Endometrial microvascular endothelial cells (primary cell): ENCODE measurements around the gene CD247. TPM values are rescaled to one million over a fixed set of nuclear protein-coding genes. Genes with fewer than 3 reads are reported as not detected.

Source experiments
- in situ Hi-C: cut with HindIII; loops from 2 replicates; pipeline ENCODE4 v1.10.0; 2017; ENCODE audit warnings: low sequenced_read_pairs, low pct_unique_long_range_greater_than_20kb; ENCODE audit errors: inconsistent ontology term
- total RNA-seq: library from RNA; depleted of rRNA; stranded (reverse); fragments of >200 nt; gene quantifications from one replicate; pipeline ENCODE4 v1.2.3, GENCODE V29; 2015; ENCODE audit errors: inconsistent ontology term

Gene CD247
- total RNA-seq, 1 donor from 2014 or later = not detected

DNA sequence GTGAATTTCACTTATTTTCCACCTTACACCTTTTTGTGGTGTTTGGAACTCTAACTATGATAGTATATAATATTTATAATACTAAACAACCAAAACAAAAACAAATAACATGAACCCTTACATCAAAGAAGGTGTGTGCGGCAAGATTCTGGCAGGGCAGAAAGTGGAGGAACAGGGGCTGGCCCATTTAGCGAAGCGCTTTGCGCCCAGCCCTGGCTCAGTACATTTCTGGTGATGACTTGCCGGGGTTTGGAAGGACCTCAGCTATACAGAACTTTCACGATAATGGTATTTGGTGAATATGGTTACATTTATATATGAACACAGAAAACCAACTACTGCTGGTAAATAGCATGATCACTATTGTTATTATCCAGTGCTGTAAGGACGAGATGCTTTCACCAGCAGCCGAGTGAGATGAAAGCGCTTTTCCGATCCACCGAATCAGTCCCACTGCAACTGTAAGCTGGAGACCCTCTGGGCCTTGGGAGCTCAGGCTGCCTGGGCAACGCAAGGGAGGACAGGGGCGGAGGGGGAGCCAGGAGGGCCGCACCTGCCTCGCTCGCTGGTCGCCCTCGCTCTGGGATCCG, 63.9 kb downstream of the CD247 start:
- in situ Hi-C loops = no loop called here

DNA sequence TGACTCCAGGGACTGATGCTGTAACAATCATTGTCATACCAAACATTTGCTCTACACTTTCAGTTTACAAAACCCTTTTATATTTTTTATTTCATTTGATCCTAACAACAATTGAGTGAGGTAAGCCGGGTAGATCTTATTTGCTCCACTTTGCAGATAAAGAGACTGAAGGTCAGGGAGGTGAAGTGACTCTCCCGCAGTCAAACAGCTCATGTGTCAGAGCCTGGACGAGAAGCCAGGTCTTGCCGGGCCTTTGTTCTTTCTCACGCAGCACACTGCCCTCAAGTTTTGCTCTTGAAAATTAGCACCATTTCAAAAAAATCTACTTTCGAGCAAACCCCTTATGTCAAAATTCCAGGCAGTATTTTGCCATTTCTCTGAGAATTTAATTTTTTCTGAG, 65.2 kb downstream of the CD247 start:
- in situ Hi-C loops = no loop called here

DNA sequence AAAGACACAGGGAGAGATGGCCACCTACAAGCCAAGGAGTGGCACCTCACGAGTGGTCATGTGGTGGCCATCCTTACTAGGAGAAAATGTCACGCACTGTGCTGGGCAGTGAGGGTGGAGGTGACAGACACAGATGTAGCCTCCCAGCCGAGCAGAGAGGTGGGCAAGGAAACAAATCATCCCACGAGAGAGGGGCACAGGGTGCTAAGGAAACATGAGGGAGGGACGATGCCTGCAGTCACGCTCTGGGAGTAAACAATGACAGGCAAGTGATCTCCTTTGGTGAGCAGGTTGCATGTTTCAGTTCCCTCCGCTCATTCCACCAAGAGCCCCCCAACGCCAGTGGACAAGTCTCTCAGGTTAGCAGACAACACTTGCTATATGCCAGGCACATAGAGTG, 65.8 kb downstream of the CD247 start:
- in situ Hi-C loops = no loop called here

DNA sequence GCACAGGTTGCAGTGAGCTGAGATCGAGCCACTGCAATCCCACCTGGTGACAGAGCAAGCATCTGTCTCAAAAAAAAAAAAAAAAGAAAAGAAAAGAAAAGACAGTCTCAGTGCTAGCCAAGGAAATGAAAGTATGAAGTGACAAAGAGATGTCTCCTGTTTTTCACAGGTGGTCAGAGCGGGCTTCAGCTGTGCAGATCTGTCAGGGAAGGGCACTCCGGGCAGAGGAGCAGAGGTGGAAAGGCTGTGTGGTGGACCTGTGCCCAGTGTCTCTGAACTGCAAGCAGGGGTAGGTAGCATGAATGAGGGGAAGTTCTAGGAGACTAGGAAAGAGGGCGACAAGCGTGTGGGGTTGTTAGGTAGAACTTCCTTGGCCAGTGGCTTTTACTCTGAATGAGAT, 67.5 kb downstream of the CD247 start:
- in situ Hi-C loops = no loop called here

DNA sequence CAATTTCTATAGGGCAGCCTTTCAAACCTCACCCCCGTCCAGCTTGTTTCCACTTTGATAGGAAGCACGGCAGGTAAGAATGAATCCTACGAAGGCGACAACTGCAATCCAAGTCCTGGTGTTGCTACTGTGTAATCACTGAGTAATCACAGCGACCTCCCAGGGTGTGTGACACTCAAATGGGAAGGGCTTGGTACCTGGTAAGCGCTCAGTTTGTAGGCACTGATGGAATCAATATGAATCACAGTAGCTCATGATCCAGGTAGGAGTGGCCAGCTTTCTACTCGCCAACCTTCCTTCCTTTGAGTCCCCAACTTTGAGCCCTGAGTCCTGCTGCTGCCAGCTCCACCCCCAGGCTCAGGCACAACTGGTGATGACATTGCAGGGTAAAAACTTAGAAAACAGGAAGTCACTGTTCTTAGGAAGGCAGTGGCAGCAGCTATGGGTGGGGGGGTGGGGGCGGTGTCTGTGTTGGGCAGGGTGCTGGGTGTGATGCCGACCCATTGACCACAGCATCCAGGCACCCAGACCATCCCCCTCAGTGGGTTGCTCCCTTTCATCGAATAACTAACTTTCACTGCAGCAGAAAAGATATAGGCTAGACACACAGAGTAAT, 70.7 kb downstream of the CD247 start:
- in situ Hi-C loops = no loop called here

DNA sequence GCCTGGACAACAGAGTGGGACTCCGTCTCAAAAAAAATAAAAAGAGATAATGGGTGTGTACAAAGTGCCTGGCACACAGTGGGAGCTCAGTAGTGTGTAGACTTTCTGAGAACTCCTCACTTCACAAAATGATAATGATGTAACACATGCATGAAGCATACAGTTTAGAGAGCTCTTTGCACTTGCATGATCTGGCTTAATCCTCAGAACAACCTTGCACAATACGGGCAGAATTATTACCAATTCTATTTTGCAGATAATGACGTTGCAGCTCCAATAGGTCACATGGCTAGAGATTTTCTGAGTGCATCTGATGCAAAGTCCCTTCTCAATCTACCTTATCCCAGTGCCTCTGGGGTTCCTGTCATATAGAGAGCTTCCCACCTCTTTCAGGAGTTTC, 71.4 kb downstream of the CD247 start:
- in situ Hi-C loops = no loop called here

DNA sequence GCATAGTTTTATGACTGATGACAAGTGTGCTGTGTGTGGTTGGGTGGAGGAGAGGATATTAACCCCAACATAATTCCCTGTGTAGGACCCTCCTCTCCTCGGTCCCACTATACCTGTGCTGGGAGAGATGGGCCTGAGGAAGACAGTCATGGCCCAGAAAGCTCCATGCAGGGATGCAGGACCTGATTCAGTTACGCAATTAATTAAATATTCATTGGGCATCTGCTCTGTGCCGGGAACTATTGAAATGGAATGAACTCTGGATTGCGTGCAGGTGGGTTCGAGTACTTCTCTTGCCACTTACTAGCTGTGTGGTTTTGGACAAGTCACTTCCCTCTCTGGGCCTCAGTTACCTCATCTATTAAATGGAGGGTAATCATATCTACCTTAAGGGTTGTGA, 74.6 kb downstream of the CD247 start:
- in situ Hi-C loops = no loop called here

DNA sequence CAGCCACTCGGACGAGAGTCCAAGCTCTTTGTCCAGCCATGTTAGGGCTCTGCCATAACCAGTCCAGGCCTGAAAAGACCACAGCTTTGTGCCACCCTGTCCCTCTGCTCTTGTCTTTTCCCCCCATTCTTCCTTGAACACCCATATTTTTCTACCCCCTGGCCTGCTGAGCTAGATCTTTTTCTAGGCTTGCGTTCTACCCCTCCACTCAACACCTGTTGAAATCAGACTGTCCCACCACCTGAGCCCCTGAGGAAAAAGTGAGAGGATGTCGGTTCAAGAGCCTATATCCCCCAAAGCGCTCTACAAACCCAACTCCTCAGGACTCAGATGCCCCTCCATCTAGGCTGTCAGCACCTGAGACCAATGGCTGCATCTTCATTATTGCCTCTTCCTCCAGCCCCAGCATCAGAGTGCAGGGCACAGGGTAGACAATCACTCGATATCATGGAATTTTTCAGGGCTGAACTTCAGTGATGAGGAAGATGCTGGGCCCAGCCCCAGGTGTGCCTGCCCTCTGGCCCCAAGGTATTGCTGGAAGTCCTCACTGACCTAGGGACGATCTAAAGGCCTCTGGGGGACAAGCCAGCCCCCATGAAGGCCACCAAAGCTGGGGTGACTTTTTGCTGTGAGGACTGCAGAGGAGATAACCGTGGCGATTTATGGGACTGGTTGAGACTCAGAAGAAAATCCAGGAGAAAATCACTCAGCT, 75.3 kb downstream of the CD247 start:
- in situ Hi-C loops = no loop called here

DNA sequence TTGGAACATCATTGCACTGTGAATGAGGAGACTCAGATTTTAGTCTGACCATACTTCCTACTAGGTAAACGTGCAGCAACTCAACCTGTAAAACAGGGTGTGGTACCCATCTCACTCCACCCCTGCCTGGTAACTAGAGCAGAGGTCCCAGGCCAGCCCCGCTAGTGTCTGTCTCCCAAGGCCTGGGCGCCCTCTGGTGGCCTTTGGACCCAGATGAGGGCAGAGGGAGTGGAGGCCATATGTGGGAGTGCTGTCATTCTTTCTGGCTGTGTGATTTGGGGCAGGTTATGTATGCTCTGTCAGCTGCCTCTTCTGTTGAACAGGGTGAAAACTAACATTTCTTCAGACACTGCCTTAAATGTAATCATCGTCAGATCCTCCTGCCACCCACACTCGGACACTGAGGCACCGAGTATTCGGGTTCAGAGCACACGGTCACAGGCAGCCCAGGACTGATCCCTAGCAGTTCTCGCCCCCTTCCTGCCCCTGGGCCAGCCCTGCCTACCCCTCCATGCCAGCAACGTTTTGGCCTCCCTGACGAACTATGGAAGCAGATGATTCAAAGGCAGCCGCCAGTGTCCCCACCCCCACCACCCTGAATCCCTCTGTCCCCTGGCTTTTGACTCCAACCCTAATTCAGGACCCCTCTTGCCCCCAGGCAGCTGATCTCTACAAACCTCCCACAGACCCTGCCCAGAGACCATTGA, 76.0 kb downstream of the CD247 start:
- in situ Hi-C loops = no loop called here

DNA sequence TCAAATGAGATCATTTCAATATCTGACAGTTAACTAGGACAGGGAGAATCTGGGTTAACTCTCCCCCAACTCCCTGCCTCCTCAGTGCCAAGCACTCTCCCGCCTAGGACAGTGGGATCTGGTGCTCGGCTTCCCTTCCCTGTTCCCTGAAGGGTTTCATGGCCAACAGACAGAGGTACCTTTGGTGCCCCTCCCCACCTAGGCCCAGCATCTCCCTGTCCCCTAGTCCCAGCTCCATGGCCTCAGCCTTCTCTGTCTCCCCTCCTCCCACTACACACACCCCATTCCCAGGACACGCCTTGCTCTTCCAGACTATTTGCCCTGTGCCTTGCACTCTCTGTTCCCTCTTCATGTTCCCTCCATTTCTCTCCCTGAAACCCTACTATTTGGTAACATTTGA, 77.1 kb downstream of the CD247 start:
- in situ Hi-C loops = no loop called here

DNA sequence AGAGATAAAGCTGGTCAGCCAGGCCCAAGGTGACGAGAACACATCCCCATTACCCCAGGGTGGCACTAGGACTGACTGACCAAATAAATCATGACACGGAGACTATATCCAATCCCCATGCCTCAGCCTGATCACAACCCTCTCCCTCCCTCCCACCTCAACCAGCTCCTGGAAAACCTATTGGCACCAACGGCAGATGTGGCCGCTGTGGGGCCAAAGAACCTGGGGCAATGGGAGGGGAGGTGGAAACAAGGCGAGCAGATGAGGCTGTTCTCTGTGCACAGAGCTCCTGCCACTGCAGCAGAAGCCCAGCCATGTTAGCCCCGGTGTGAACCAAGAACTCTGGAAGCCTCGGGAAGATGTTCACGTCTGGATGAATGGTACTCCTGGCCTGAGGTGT, 77.6 kb downstream of the CD247 start:
- in situ Hi-C loops = no loop called here

DNA sequence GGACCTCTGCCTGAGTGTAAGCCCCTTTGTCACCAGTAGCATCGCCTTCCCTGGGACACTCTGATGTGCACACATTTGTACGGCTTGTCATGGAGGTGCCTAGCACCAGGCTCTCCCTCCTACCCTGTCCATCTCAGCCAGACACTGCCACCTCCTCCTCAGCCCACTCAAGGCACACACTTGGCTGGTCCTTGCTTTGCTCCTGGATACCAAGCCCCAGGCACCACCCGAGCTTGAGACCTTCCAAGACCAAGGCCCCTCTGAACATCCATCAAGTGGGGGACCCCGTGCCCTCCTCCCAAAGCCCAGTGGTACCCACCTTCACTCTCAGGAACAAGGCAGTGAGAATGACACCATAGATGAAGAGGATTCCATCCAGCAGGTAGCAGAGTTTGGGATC, 78.0 kb downstream of the CD247 start:
- in situ Hi-C loops = no loop called here

DNA sequence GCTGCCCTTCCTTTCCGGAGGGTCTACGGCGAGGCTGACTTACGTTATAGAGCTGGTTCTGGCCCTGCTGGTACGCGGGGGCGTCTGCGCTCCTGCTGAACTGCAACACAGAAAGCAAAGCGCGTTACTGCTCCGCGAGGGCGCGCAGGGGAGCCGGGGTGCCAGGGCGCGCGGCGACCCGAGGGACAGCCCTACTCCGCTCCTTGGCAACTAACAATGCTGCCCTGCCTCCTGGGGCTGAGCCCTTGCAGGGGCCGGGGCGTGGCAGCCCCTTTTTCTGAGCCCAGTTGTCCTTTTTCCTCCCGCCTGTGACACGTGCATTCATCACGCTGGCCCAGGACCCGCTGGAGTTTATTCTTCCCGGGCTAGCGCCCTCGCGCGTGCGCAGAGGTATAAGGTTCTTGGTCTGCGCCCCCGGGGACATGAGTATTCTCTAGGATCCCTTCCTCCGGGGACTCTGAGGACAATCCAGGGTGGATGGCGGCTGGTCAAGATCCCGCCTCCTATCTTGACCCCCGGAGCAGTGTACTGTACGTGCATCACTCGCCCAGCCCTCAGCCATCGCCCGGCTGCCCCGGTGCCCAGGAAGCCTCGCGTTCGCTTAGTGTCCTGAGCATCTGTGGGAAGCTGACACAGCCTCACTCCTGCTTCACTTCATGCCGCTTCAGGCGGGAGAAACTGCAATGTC, 78.9 kb downstream of the CD247 start:
- in situ Hi-C loops = no loop called here

DNA sequence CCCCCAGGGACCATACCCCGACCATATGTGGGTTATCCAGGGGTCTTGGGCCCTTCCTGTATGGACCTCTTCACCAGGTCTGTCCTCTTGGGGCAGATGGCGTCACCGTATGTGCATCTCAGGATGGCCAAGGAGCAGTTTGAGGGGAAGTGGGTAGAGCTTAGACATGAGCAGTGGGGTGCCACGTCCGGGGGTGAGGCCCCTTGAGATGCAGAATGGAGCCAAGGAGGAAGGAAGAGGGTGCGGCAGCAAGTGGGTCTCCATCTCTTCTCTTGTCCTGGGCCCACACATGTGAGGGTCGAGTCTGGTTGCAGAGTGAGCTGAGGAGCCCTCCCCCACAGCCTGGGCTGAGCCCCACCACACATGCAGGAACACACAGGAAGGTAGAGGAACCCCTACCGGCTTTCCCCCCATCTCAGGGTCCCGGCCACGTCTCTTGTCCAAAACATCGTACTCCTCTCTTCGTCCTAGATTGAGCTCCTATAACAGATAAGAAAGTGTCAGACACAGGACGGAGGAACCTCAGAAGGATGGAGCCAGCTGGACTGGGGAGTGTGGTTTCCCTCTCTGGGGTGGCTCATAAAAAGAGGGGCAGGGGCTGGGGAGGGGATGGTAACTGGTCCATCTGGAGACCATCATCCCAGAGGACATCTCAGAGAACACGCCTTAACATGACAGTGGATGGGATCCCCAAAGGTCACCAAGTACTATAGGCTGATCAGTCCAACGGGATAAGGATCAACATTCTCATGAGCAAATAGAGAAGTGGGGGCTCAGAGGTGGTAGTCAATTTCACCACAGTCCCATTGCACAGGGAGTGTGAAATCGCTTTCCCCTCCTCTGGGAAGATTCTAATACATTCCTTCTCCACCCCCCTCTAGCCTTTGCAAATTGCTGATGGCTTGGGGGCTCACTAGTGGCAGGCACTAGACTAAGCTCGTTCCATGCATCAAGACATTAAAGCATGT, 79.9 kb downstream of the CD247 start:
- in situ Hi-C loops = no loop called here

DNA sequence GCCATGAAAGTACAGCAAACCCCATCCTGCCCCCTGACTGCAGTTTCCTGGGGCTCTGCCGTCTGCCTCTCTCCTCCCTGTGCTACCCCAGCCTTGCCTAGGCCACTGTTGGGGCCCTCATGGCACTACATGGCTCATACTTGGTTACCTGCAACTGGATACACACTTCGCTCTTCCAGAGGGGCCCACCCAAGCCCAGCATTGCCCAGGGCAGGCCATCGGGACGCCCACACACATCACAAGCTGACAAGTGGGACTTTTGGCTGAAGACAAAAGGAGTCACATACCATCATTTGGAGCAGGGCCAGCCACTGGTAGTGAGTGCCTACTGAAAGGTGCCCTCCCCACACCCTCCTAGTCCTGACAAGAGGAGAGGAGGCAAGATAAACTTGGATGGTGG, 82.8 kb downstream of the CD247 start:
- in situ Hi-C loops = no loop called here

DNA sequence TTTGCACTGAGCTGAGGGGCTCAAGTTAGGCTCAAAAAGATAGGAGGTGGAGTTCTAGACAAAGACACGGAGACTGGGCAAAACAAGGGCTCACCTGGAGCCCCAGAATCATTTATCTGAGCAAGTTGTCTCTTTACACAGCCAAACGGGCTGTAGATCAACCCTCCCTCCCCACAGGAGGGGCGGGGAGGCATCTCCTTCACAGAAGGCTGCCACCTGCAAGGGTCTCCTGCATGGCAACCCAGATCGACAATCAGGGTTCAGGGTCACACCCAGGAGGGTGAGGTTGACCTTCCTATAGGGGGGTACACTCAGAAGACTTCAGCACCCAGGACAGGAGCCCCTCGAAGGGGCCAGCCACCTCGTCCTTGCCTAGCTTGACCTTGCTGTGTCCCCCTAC, 84.0 kb downstream of the CD247 start:
- in situ Hi-C loops = no loop called here

DNA sequence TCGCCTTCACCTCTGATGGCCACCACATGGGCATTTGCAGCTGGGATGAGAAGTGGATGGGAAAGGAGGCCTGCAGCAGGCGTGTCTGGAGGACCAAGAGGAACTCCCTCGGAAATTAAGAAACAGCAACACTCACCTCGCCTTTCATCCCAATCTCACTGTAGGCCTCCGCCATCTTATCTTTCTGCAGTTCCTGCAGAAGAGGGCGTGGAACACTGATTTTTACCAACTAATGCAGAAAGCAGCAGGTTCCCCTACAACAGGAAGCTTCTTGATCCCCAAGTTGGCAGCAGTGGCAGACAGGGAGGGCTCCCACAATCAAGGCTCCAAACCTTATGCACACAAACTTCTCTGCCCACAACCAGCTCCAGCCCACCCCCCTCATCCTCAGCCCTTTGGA, 84.4 kb downstream of the CD247 start:
- in situ Hi-C loops = no loop called here

DNA sequence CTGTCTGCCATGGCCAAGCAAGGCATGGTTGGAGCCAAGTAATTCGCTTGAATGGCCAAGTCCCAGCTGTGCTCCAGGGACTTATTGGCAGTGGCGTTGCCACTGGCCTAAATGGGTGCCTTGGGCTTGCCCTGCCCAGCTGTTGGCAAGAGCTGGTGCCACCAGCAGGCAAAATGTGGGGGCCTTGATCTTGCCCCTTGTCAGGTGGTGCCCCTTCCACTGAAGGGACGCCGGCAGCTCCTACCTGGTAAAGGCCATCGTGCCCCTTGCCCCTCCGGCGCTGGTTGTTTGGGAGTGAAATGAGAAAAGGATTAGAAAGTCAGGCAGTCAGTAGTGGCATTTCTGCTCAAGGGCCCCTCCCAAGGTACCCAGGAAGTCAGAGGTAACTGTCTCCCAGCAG, 85.5 kb downstream of the CD247 start:
- in situ Hi-C loops = no loop called here
